HL-60/S4 treated with retinoic acid at 250 ng/mL for 4 days and 3 days (cell line): ENCODE data around the gene NHERF1.

ENCODE experiments used
- in situ Hi-C: fragments of 300-500 bp; cut with MboI; formaldehyde crosslinking; loops from 2 replicates; pipeline ENCODE4 v1.7.0; 2022; ENCODE audit warnings: low sequenced_read_pairs

Gene NHERF1

GRCh38 chr17:74748279-74748528 is 224 bp upstream of the NHERF1 start:
- in situ Hi-C loops, result no loop called here

- in situ Hi-C loops, result no loop called here
Observed at GRCh38 chr17:74749279-74750038, 1.0 kb downstream of the NHERF1 start.

- in situ Hi-C loops, result no loop called here
Observed at GRCh38 chr17:74750039-74750326, 1.6 kb downstream of the NHERF1 start.

GRCh38 chr17:74750327-74751069 is 2.1 kb downstream of the NHERF1 start:
- in situ Hi-C loops, result no loop called here

- in situ Hi-C loops, result no loop called here
Observed at GRCh38 chr17:74752415-74752814, 4.0 kb downstream of the NHERF1 start.

GRCh38 chr17:74752822-74753401 is 4.5 kb downstream of the NHERF1 start:
- in situ Hi-C loops, result no loop called here

GRCh38 chr17:74754832-74755231 is 6.4 kb downstream of the NHERF1 start:
- in situ Hi-C loops, result no loop called here

- in situ Hi-C loops, result no loop called here
Observed at GRCh38 chr17:74755533-74755932, 7.1 kb downstream of the NHERF1 start.

GRCh38 chr17:74756891-74757290 is 8.5 kb downstream of the NHERF1 start:
- in situ Hi-C loops, result no loop called here

GRCh38 chr17:74757502-74757901 is 9.1 kb downstream of the NHERF1 start:
- in situ Hi-C loops, result no loop called here

- in situ Hi-C loops, result no loop called here
Observed at GRCh38 chr17:74757931-74758847, 9.8 kb downstream of the NHERF1 start.

GRCh38 chr17:74758848-74759168 is 10.4 kb downstream of the NHERF1 start:
- in situ Hi-C loops, result no loop called here

- in situ Hi-C loops, result no loop called here
Observed at GRCh38 chr17:74759243-74759801, 10.9 kb downstream of the NHERF1 start.

- in situ Hi-C loops, result no loop called here
Observed at GRCh38 chr17:74759941-74760340, 11.5 kb downstream of the NHERF1 start.

- in situ Hi-C loops, result no loop called here
Observed at GRCh38 chr17:74760404-74761105, 12.1 kb downstream of the NHERF1 start.

- in situ Hi-C loops, result no loop called here
Observed at GRCh38 chr17:74761419-74761818, 13.0 kb downstream of the NHERF1 start.

- in situ Hi-C loops, result no loop called here
Observed at GRCh38 chr17:74761931-74762330, 13.5 kb downstream of the NHERF1 start.

GRCh38 chr17:74763565-74764387 is 15.3 kb downstream of the NHERF1 start:
- in situ Hi-C loops, result no loop called here

GRCh38 chr17:74764751-74765286 is 16.4 kb downstream of the NHERF1 start:
- in situ Hi-C loops, result no loop called here

- in situ Hi-C loops, result no loop called here
Observed at GRCh38 chr17:74766413-74766812, 18.0 kb downstream of the NHERF1 start.
